ENCODE results near the gene MAP3K7.

The MAP3K7 gene

GRCh38 chr6:90484385-90484784 is 102.5 kb downstream of the MAP3K7 start:
- no peak for FAIRE-seq

GRCh38 chr6:90483956-90484355 is 102.9 kb downstream of the MAP3K7 start:
- DNase-seq (ENCODE audit: low spot score), result no peak
- FAIRE-seq, result no peak

More at GRCh38 chr6:90484385-90484784, 102.5 kb downstream of the MAP3K7 start:
- no peak for DNase-seq (ENCODE audit: low spot score)

DNA sequence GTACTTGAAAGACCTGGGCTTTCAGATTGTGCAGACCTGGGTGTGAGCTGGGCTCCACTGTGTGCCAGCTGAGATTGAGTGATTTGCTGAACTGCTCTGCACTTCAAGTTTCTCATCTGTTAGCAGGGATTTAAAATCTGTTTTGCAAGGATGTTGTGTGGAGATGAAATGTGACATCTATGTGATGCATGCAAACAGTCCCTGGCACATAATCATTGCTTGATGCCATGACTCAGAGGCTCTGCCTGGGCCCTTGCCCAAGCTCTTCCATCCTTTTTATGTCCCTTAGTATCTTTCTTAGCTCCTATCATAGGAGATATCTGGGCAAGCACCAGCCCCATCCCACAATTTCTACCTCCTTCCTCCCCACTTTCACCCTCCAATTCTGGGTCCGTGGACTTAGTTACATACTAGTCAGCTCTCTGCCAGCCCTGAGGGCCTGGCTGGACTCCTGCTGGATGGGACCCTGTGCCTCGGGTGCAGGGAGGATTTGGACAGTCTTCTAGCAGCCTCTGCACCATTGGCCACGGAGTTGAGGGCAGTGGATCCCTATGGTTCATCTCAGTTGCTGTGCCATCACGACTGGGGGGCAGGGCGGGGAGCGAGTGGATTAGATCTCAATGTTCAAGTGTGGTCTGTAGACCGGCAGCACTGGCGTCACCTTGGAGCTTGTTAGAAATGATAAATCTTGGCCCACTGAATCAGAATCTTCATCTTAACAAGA is 103.6 kb downstream of the MAP3K7 start:
- DNase-seq (ENCODE audit: low spot score), result no peak
- no peak for FAIRE-seq

DNA sequence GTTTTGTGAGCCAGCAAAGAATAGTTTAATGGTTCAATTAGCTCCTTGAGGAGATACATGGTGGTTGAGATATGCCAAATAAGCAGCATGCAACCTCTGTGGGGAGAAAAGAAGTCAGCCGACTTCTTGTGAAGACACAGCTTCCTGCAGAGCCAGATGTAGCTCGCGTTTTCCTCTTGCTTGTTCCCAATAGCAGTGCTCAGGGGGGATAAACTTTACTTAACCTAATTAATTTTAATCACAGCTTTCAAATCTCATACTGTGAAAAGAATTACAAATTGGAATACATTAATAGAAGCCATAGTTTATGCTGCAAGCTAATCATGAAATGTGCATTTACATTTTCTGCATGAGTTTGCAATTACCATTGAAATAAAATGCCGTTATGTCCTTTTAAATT is 106.2 kb downstream of the MAP3K7 start:
- FAIRE-seq (no peak), DNase-seq (ENCODE audit: low spot score) (no peak)

DNA sequence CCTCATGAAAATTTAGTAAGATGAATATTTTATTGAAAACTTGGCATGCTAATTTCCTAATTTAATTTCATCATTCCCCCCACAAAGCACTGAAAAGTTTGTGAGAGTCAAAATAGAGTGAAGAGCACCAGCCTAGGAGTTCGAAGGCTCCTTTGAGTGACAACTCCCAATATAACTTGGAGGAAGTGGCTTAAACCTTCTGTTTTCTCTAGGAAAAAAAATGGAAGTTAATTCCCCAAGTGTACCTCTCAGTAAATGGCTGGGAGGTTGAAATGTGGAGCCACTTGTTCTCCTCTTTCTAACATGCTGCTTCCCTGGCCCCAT is 107.3 kb downstream of the MAP3K7 start:
- DNase-seq (ENCODE audit: low spot score), result no peak
- FAIRE-seq, result no peak

DNA sequence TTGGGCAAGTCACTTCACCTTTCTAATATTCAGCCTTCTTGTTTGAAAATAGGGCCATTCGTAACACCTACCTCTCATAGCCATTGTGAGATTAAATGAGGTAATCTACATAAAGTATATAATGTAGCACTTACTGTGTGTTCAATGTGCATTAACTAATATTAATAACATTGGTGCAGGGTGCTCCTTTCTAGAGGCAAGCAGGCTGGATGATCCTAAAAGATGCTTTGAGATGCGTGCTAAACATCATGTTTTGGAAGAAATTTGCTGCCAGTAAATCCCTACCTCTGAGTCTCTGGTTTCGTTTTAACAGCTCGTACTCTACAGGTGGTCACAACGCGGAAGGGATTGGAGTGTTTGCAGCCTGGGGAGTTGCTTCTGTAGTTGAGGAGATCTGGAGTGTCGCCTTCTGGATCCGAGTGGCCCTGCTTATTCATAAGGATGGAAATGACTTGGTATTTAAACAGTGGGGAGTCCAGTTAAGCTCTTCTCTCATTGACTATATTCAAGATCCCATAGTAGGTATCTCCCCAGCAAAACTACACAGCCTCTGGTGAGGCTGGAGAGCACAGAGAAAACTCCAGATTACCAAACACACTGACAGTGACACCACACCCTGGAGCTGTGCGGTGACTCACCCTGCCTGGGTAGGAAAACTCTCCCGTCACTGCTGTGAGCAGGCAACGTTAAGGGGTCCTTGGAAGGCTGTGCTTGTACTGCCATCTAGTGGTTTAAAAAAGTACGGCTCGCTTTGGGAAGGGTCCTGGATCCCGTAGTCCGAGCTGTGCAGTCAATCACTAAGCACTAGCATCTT is 107.9 kb downstream of the MAP3K7 start:
- DNase-seq (ENCODE audit: low spot score) (peak; percentile 89), FAIRE-seq (no peak)

DNA sequence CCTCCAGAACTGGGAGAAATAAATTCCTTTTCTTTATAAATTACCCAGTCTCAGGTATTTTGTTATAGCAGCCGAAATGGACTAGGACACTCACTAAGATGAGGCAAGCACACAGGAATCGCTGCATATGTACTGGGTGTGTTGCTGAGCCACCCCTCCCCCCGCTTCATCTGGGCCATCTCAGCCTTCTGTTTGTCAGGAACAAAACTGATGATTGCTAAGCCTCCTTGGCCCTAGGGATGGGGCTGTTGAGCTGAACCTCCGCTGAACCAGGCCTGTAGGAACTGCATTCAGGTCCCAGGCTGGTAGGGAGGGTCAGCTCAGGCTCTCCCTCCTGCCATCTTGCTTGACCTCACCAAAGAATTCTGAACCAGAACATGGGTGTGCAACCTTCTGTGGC is 108.6 kb downstream of the MAP3K7 start:
- DNase-seq (ENCODE audit: low spot score) (no peak), FAIRE-seq (no peak)

DNA sequence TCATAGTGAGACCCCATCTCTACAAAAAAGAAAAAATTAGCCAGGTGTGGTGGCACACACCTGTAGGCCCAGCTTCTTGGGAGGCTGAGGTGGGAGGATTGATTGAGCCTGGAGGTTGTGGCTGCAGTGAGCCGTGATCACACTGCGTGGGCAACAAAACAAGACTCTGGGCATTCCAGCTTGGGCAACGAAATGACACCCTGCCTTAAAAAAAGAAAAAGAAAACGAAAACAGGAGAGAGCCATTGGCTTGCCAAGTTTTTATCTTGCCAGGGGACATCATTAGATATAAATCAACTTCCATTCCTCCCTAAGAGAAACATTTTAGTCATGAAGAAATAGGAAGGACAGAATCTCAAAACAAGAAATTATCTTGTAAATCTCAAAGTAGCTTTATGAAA is 109.5 kb downstream of the MAP3K7 start:
- FAIRE-seq (no peak), DNase-seq (ENCODE audit: low spot score) (no peak)

DNA sequence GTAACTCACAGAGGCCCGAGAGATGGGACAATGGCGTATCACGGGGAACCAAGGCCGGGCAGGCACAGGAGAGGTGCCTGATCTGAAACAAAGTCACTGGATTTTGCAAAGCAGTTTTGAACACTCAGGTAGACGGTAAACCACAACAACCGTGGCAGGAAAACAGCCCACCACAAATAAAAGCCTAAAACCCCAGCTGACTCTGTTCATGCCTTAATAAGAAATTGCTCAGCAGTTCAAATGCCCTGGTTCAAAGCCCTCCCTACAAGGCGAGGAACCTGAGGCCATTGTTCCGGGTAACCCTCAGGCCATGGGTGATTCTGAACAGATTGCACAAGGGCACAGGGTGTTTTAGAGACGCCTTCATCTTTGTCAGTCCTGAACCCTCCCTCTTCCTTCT is 114.2 kb downstream of the MAP3K7 start:
- DNase-seq (ENCODE audit: low spot score) (no peak), FAIRE-seq (no peak)

DNA sequence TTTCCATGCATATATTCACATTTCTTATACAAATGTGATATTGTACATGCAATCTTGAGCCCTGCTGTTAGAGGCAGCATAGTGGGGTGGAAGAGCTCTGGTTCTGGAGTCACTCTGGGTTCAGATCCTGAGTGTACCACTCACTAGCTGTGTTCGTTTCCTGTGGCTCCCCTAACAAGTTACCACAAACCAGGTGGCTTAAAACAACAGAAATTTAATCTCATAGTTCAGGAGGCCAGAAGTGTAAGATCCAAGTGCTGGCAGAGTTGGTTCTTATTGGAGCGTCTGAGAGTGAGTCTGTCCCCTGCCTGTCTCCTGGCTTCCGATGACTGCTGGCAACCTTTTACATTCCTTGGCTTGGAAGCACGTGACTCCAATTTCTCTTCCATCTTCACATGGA is 115.6 kb downstream of the MAP3K7 start:
- FAIRE-seq, result no peak
- DNase-seq (ENCODE audit: low spot score), result no peak

GRCh38 chr6:90469906-90470305 is 117.0 kb downstream of the MAP3K7 start:
- FAIRE-seq (no peak), DNase-seq (ENCODE audit: low spot score) (no peak)

DNA sequence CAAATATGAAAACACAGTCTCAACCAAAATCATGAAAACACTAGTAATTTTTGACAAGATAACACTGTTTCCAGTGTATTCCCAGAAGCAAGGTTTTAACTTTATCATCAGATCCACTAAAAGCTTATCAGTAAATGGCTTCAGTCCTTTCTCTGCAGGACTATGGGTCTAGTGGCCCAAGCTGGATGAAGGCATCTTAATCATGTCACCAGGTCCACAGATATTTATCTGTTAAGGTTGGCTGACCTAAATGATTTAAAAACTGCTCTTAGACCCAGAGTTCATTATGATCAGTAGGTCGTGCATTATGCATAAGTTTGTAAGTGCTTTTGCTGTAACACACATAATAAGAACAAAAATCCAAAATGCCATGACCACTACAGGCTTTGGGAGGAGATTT is 118.0 kb downstream of the MAP3K7 start:
- no peak for FAIRE-seq
- no peak for DNase-seq (ENCODE audit: low spot score)

DNA sequence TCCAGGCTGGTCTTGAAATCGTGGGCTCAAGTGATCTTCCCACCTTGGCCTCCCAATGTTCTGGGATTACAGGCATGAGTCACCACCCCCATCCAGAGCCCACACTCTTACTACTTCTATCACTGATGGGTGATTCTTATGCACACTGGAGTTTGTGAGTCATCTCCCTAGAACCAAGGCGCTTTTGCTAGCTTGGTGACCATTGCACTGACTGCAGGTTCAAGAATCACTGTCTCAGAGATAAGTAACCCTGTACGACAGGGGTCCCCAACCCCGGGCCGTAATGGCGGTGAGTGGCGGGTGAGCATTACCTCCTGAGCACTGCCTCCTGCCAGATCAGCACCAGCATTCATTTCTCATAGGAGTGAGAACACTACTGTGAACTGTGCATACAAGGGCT is 118.8 kb downstream of the MAP3K7 start:
- FAIRE-seq (no peak), DNase-seq (ENCODE audit: low spot score) (peak; percentile 55)

- FAIRE-seq (no peak), DNase-seq (ENCODE audit: low spot score) (no peak)
Measured at GRCh38 chr6:90467546-90467945, 119.3 kb downstream of the MAP3K7 start.

DNA sequence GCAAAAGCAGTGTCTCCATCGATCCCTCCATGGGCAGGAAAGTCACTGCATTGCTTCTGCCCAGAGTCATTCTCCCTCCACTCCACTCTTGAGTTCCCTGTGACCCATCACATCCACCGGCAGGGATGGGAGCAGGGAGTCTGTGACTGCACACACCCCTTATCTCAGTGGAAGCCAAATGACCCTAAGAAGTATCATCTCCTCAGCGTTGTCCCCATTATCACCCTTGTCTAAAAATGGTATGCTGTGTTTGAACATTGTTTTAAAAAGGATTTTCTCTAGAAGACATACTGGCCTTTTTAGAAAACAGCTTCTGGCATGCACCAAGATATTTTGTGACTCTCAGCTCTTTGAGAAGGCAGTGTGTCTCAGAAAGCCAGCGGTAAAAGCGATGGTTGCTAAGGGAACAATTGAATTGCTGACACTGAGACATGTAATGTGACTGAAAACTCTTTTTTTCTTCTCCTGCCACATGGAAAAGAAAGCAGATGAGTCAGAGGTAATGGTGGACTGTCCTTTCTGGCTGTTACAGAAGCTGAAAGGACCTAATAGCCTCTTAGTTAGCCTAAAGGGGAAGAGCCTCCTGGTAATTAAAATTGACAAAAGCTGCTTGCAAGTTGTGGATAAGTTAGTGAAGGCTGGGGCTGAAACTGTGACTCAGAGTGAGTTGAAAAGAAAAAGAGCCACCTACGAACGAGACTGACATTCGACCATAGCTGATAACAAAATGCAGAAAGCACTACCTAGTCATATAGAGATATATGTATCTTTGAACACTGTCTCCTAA is 120.5 kb downstream of the MAP3K7 start:
- no peak for FAIRE-seq
- DNase-seq (ENCODE audit: low spot score), result no peak

DNA sequence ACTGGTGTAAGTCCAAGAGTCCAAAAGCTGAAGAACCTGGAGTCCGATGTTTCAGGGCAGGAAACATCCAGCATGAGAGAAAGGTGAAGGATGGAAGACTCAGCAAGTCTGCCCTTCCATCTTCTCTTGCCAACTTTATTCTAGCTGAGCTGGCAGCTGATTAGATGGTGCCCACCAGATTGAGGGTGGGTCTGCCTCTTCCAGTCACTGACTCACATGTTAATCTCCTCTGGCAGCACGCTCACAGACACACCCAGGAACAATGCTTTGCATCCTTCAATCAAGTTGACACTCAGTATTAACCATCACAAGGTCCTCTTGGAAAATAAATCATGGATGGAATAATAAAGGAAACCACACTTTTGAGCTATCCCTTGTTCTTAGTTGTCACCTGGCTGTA is 121.2 kb downstream of the MAP3K7 start:
- no peak for FAIRE-seq
- no peak for DNase-seq (ENCODE audit: low spot score)

- DNase-seq (ENCODE audit: low spot score) (no peak), FAIRE-seq (no peak)
Measured at GRCh38 chr6:90464507-90464906, 122.4 kb downstream of the MAP3K7 start.

DNA sequence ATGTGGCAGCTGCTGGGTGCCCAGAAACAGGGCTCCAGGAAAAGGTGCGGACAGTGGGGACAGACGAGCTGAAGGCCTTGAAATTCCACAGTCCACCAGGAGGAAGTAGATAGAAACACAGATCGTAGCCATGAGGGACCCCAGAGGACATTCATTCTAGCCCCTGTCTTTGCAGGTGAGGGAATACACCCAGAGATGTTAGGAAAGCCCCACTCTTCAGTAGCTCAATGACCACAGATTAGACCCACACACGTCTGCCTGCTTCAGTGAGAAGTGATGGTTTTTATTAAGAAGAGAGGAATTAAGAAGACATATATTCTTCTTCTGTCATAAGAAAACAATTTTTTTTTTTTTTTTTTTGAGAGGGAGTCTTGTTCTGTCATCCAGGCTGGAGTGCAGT is 123.0 kb downstream of the MAP3K7 start:
- DNase-seq (ENCODE audit: low spot score), result no peak
- FAIRE-seq, result no peak

Measured in urothelium cell line (cell line).